Nephron progenitor cell (in vitro differentiated cells): ENCODE measurements around the gene SYNPR.

Source experiments
- DNase-seq: peaks from one replicate; pipeline ENCODE4 v3.0.0; 2021
- H3K27ac Mint-ChIP-seq: 2 replicates; pipeline ENCODE4 v1.8.0; 2021; ENCODE audit warnings: mild to moderate bottlenecking, moderate library complexity, mixed read lengths
- H3K27me3 Mint-ChIP-seq: 2 replicates; pipeline ENCODE4 v1.8.0; 2021; ENCODE audit warnings: mild to moderate bottlenecking, low read depth, mixed read lengths; ENCODE audit not compliant: poor library complexity
- H3K36me3 Mint-ChIP-seq: 2 replicates; pipeline ENCODE4 v1.8.0; 2021; ENCODE audit warnings: low read depth, mixed read lengths
- H3K4me1 Mint-ChIP-seq: 2 replicates; pipeline ENCODE4 v1.8.0; 2021; ENCODE audit warnings: mixed read lengths
- H3K4me3 Mint-ChIP-seq: 2 replicates; pipeline ENCODE4 v1.8.0; 2021; ENCODE audit warnings: mild to moderate bottlenecking, moderate library complexity, mixed read lengths
- H3K9me3 Mint-ChIP-seq: 2 replicates; pipeline ENCODE4 v1.8.0; 2021; ENCODE audit warnings: mild to moderate bottlenecking, moderate library complexity, mixed read lengths
- CTCF ChIP-seq: fragments of 200-600 bp; sonication (generic); IDR thresholded peaks from 2 replicates; pipeline ENCODE4 v1.5.0; 2021; ENCODE audit warnings: antibody characterized with exemption

The SYNPR gene

GRCh38 chr3:63384382-63384781 lies 106.3 kb downstream of the SYNPR start:
- H3K4me3 Mint-ChIP-seq: no peak overlapping the region
- no peak for TF ChIP-seq CTCF
- H3K27ac Mint-ChIP-seq: no peak overlapping the region
- H3K4me1 Mint-ChIP-seq: peaks cover 6% of the 10 kb centered on the region
- DNase-seq: no peak
- H3K27me3 Mint-ChIP-seq: peaks cover 4% of the 10 kb centered on the region
- H3K36me3 Mint-ChIP-seq: no peaks in the 10 kb centered on the region
- no peaks in the 10 kb centered on the region for H3K9me3 Mint-ChIP-seq

- no peak for TF ChIP-seq CTCF
- DNase-seq: no peak
- Mint-ChIP-seq H3K4me1 (peaks cover 6% of the 10 kb centered on the region), H3K4me3 (no peak overlapping the region), H3K9me3 (no peaks in the 10 kb centered on the region), H3K36me3 (no peaks in the 10 kb centered on the region), H3K27me3 (peaks cover 5% of the 10 kb centered on the region), H3K27ac (no peak overlapping the region)
These were observed 107.5 kb downstream of the SYNPR start for GRCh38 chr3:63385629-63386028.

GRCh38 chr3:63386568-63386967 lies 108.5 kb downstream of the SYNPR start:
- H3K4me3 Mint-ChIP-seq: no peak overlapping the region
- H3K4me1 Mint-ChIP-seq: peaks cover 6% of the 10 kb centered on the region
- H3K9me3 Mint-ChIP-seq: no peaks in the 10 kb centered on the region
- peaks cover 7% of the 10 kb centered on the region for H3K27me3 Mint-ChIP-seq
- TF ChIP-seq CTCF: no peak
- H3K27ac Mint-ChIP-seq: no peak overlapping the region
- H3K36me3 Mint-ChIP-seq: no peaks in the 10 kb centered on the region
- peak; percentile 26 for DNase-seq

GRCh38 chr3:63387568-63387967 lies 109.5 kb downstream of the SYNPR start:
- Mint-ChIP-seq H3K4me3 (no peak overlapping the region), H3K36me3 (no peaks in the 10 kb centered on the region), H3K27me3 (peaks cover 7% of the 10 kb centered on the region), H3K9me3 (no peaks in the 10 kb centered on the region), H3K4me1 (peaks cover 6% of the 10 kb centered on the region), H3K27ac (no peak overlapping the region)
- no peak for DNase-seq
- no peak for TF ChIP-seq CTCF

GRCh38 chr3:63390710-63391230 lies 112.7 kb downstream of the SYNPR start:
- Mint-ChIP-seq H3K27me3 (peaks cover 7% of the 10 kb centered on the region), H3K9me3 (no peaks in the 10 kb centered on the region), H3K4me3 (no peak overlapping the region), H3K4me1 (peaks cover 6% of the 10 kb centered on the region), H3K27ac (no peak overlapping the region), H3K36me3 (no peaks in the 10 kb centered on the region)
- no peak for TF ChIP-seq CTCF
- no peak for DNase-seq

GRCh38 chr3:63395960-63396359 lies 117.9 kb downstream of the SYNPR start:
- no peak for DNase-seq
- no peak for TF ChIP-seq CTCF
- Mint-ChIP-seq H3K27ac (no peak overlapping the region), H3K4me1 (no peaks in the 10 kb centered on the region), H3K27me3 (no peaks in the 10 kb centered on the region), H3K36me3 (no peaks in the 10 kb centered on the region), H3K9me3 (no peaks in the 10 kb centered on the region), H3K4me3 (no peak overlapping the region)
